Gastrocnemius medialis (tissue), 4 donors: Measurements from ENCODE around the gene DNAJA4.

Experiments used
- POLR2A ChIP-seq, 2 donors: fragments of 450-650 bp; IDR thresholded peaks; one replicate each; pipeline ENCODE4 v1.6.1; 2017; ENCODE audit warnings: antibody characterized with exemption in 2 of 2, mild to moderate bottlenecking in 2 of 2, moderate library complexity in 2 of 2
- TF ChIP-seq, protein P1 (sequence below), 5 experiments: fragments of 450-650 bp in 3 of 5; fragments of 200-600 bp in 2 of 5; sonication (generic) in 2 of 5; IDR thresholded peaks in 4 of 5; conservative IDR thresholded peaks in 1 of 5; 1 replicate in 4 of 5; 2 replicates in 1 of 5; pipeline ENCODE4 v1.5.1; 2016 to 2019; ENCODE audit warnings: antibody characterized with exemption in 5 of 5, mild to moderate bottlenecking in 3 of 5, moderate library complexity in 3 of 5

- no peak for TF ChIP-seq POLR2A (IDR thresholded peaks at IDR 0.05)
- TF ChIP-seq, protein P1, sequence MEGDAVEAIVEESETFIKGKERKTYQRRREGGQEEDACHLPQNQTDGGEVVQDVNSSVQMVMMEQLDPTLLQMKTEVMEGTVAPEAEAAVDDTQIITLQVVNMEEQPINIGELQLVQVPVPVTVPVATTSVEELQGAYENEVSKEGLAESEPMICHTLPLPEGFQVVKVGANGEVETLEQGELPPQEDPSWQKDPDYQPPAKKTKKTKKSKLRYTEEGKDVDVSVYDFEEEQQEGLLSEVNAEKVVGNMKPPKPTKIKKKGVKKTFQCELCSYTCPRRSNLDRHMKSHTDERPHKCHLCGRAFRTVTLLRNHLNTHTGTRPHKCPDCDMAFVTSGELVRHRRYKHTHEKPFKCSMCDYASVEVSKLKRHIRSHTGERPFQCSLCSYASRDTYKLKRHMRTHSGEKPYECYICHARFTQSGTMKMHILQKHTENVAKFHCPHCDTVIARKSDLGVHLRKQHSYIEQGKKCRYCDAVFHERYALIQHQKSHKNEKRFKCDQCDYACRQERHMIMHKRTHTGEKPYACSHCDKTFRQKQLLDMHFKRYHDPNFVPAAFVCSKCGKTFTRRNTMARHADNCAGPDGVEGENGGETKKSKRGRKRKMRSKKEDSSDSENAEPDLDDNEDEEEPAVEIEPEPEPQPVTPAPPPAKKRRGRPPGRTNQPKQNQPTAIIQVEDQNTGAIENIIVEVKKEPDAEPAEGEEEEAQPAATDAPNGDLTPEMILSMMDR (IDR thresholded peaks at IDR 0.05 in 4 of 5, conservative IDR thresholded peaks at IDR 0.05 in 1 of 5): no peak
Measured at GRCh38 chr15:78284758-78285157, 20.4 kb downstream of the DNAJA4 start.
